ENCODE results near the gene TPSD1. TPM values are rescaled to one million over a fixed set of nuclear protein-coding genes. Genes with fewer than 3 reads are reported as not detected.

The TPSD1 gene
- total and polyA plus RNA-seq, 8 donors: 0.70 to 7.6 (median 4.5) TPM; not detected in 4

GRCh38 chr16:1261131-1261892 is 5.4 kb downstream of the TPSD1 start:
- Histone ChIP-seq H3K27me3 (peaks cover 7 to 79% (median 63%) of the 10 kb centered on the region in 3 donors), H3K4me3 (no peak overlapping the region), H3K27ac (no peak overlapping the region), H3K36me3 (no peaks in the 10 kb centered on the region), H3K4me1 (peaks cover 4 to 9% (median 7%) of the 10 kb centered on the region in 4 donors), H3K9me3 (no peaks in the 10 kb centered on the region)
- 11 to 21% (median 14%) methylated on average over 23 to 47 of the region's 47 CpGs for WGBS, 5 donors
- intact Hi-C loops (cut with DNase I; ENCODE audit: low total_unique reads): no loop called here
- DNase-seq: peak in 1 of 2 donors; percentile 52
- TF ChIP-seq CTCF (IDR thresholded peaks at IDR 0.05): no peak

- Histone ChIP-seq H3K4me1 (peaks cover 4 to 9% (median 7%) of the 10 kb centered on the region in 4 donors), H3K27ac (no peak overlapping the region), H3K9me3 (no peaks in the 10 kb centered on the region), H3K4me3 (no peak overlapping the region), H3K27me3 (peaks cover 7 to 75% (median 63%) of the 10 kb centered on the region in 3 donors), H3K36me3 (no peaks in the 10 kb centered on the region)
- DNase-seq: no peak
- WGBS, 5 donors: 82 to 90% (median 87%) methylated on average over 19 to 32 of the region's 32 CpGs
- intact Hi-C loops (cut with DNase I; ENCODE audit: low total_unique reads): no loop called here
- no peak for TF ChIP-seq POLR2A (IDR thresholded peaks at IDR 0.05)
- TF ChIP-seq EP300 (IDR thresholded peaks at IDR 0.05): no peak
- TF ChIP-seq POLR2AphosphoS5 (IDR thresholded peaks at IDR 0.05): no peak
- no peak for TF ChIP-seq CTCF (IDR thresholded peaks at IDR 0.05)
Measured at GRCh38 chr16:1262210-1262845, 6.5 kb downstream of the TPSD1 start.

- 69 to 85% (median 80%) methylated on average over 1 to 9 of the region's 9 CpGs for WGBS, 5 donors
- Histone ChIP-seq H3K4me3 (no peak overlapping the region), H3K4me1 (peaks cover 4 to 9% (median 7%) of the 10 kb centered on the region in 4 donors), H3K36me3 (no peaks in the 10 kb centered on the region), H3K27ac (no peak overlapping the region), H3K9me3 (no peaks in the 10 kb centered on the region), H3K27me3 (peaks cover 7 to 69% (median 58%) of the 10 kb centered on the region in 3 donors)
- intact Hi-C loops (cut with DNase I; ENCODE audit: low total_unique reads): no loop called here
- no peak for DNase-seq
- TF ChIP-seq CTCF (IDR thresholded peaks at IDR 0.05) (no peak), EP300 (IDR thresholded peaks at IDR 0.05) (no peak), POLR2A (IDR thresholded peaks at IDR 0.05) (no peak), POLR2AphosphoS5 (IDR thresholded peaks at IDR 0.05) (no peak)
Measured at GRCh38 chr16:1262846-1263221, 7.0 kb downstream of the TPSD1 start.

GRCh38 chr16:1263591-1264344 is 7.9 kb downstream of the TPSD1 start:
- DNase-seq: peak in 1 of 2 donors; percentile 71
- TF ChIP-seq EP300 (IDR thresholded peaks at IDR 0.05): no peak
- no peak for TF ChIP-seq POLR2A (IDR thresholded peaks at IDR 0.05)
- Histone ChIP-seq H3K27ac (no peak overlapping the region), H3K36me3 (no peaks in the 10 kb centered on the region), H3K27me3 (peaks cover 7 to 60% (median 52%) of the 10 kb centered on the region in 3 donors), H3K9me3 (no peaks in the 10 kb centered on the region), H3K4me3 (no peak overlapping the region), H3K4me1 (peaks cover 4 to 8% (median 7%) of the 10 kb centered on the region in 4 donors)
- 47 to 61% (median 60%) methylated on average over 8 to 15 of the region's 15 CpGs for WGBS, 5 donors
- intact Hi-C loops (cut with DNase I; ENCODE audit: low total_unique reads): no loop called here

Data from stomach (tissue), 9 donors.